GM21786 (cell line): ENCODE results near the gene VPS16.

Experiments used
- ATAC-seq: cut with Tn5 transposase; IDR thresholded peaks from one replicate; pipeline ENCODE4 v1.9.1; 2021; ENCODE audit not compliant: unreplicated experiment

VPS16 gene

GRCh38 chr20:2867081-2867864 lies 26.7 kb downstream of the VPS16 start:
- no peak for ATAC-seq

- ATAC-seq = no peak
Observed at GRCh38 chr20:2869381-2869780, 28.8 kb downstream of the VPS16 start.

- ATAC-seq = no peak
Observed at GRCh38 chr20:2871111-2871465, 30.5 kb downstream of the VPS16 start.

- ATAC-seq = no peak
Observed at GRCh38 chr20:2871661-2872458, 31.3 kb downstream of the VPS16 start.

GRCh38 chr20:2872459-2873009 lies 32.0 kb downstream of the VPS16 start:
- peak; percentile 21 for ATAC-seq

GRCh38 chr20:2873010-2873746 lies 32.6 kb downstream of the VPS16 start, which contains the start of gene PTPRA:
PTPRA (plus strand) TSS chr20:2873481; CDS start chr20:2964278, 90,797 bp downstream.
- ATAC-seq = peak; percentile 91

- peak; percentile 27 for ATAC-seq
Observed at GRCh38 chr20:2873747-2874041, 33.1 kb downstream of the VPS16 start.

GRCh38 chr20:2874456-2874855 lies 33.9 kb downstream of the VPS16 start:
- no peak for ATAC-seq

GRCh38 chr20:2875690-2876203 lies 35.2 kb downstream of the VPS16 start:
- ATAC-seq = no peak

GRCh38 chr20:2878515-2878914 lies 38.0 kb downstream of the VPS16 start:
- no peak for ATAC-seq

GRCh38 chr20:2879146-2879545 lies 38.6 kb downstream of the VPS16 start:
- no peak for ATAC-seq

GRCh38 chr20:2880650-2881049 lies 40.1 kb downstream of the VPS16 start:
- ATAC-seq = no peak

- ATAC-seq = no peak
Observed at GRCh38 chr20:2883726-2884637, 43.4 kb downstream of the VPS16 start.

GRCh38 chr20:2887715-2888114 lies 47.2 kb downstream of the VPS16 start:
- no peak for ATAC-seq

- ATAC-seq = no peak
Observed at GRCh38 chr20:2888224-2888955, 47.8 kb downstream of the VPS16 start.

GRCh38 chr20:2889209-2889608 lies 48.7 kb downstream of the VPS16 start:
- ATAC-seq = no peak

GRCh38 chr20:2889797-2890196 lies 49.3 kb downstream of the VPS16 start:
- ATAC-seq = no peak

GRCh38 chr20:2890742-2891141 lies 50.2 kb downstream of the VPS16 start:
- no peak for ATAC-seq

- no peak for ATAC-seq
Observed at GRCh38 chr20:2891343-2891742, 50.8 kb downstream of the VPS16 start.

- no peak for ATAC-seq
Observed at GRCh38 chr20:2892376-2892775, 51.8 kb downstream of the VPS16 start.
